GM12878 (cell line): ENCODE measurements around the gene PGBD5. TPM values are rescaled to one million over a fixed set of nuclear protein-coding genes. Genes with fewer than 3 reads are reported as not detected.

ENCODE experiments used
- ATAC-seq: fragments of 200-7000 bp; cut with Tn5 transposase; 3 replicates; pipeline ENCODE4 v1.9.1; 2020; ENCODE audit warnings: mild to moderate bottlenecking, moderate library complexity
- BruUV-seq: library from RNA; stranded (reverse); fragments of 400-500 nt; replicated peaks from 2 replicates; lab custom pipeline; 2021; lab: Mats Ljungman, UMichigan
- CTCF ChIA-PET: fragments of 300-600 bp; sonication (Branson Sonifier 250); formaldehyde crosslinking; extraction: SDS; loops from one replicate; lab custom pipeline; 2021; ENCODE audit warnings: inconsistent platforms; lab: Yijun Ruan, JAX
- POLR2A ChIA-PET: fragments of 350-600 bp; formaldehyde crosslinking; extraction: SDS; loops from one replicate; lab custom pipeline; 2021; ENCODE audit warnings: inconsistent platforms; lab: Charles Lee
- RAD21 ChIA-PET: fragments of 300-600 bp; sonication (Branson Sonifier 250); formaldehyde crosslinking; loops from one replicate; lab custom pipeline; 2023; ENCODE audit warnings: antibody characterized with exemption; ENCODE audit not compliant: unreplicated experiment; lab: Charles Lee
- SMC1A ChIA-PET: fragments of 300-600 bp; sonication (Branson Sonifier 250); formaldehyde crosslinking; loops from one replicate; lab custom pipeline; 2023; ENCODE audit not compliant: unreplicated experiment, uncharacterized antibody; lab: Charles Lee
- DNase-seq: peaks from one replicate; pipeline ENCODE4 v3.0.0-alpha.2; 2011; ENCODE audit warnings: low read depth, low spot score
- FAIRE-seq: peaks from 3 replicates; lab custom pipeline; 2011; peaks lifted over from hg19 to GRCh38; lab: Jason Lieb, UNC
- H2AFZ ChIP-seq: 2 replicates; pipeline ENCODE4 v1.6.0; 2011; ENCODE audit warnings: low read depth, low read length, control low read depth; ENCODE audit not compliant: control insufficient read depth
- H3K27ac ChIP-seq: 2 replicates; pipeline ENCODE4 v1.5.1; 2011; ENCODE audit warnings: control low read depth; ENCODE audit not compliant: control insufficient read depth, insufficient read depth
- H3K27me3 ChIP-seq, 2 experiments: replicated peaks in 1 of 2; 2 replicates each; pipeline versions ENCODE4 v1.6.0 to v1.6.1; 2011; ENCODE audit warnings: low read length in 1 of 2; ENCODE audit not compliant: control insufficient read depth in 2 of 2, insufficient read depth in 2 of 2
- H3K36me3 ChIP-seq, 2 experiments: 2 replicates each; pipeline ENCODE4 v1.5.1; 2011; ENCODE audit warnings: low read length in 1 of 2; ENCODE audit not compliant: control insufficient read depth in 2 of 2, insufficient read depth in 2 of 2
- H3K4me1 ChIP-seq: 2 replicates; pipeline ENCODE4 v1.6.1; 2011; ENCODE audit warnings: mild to moderate bottlenecking, low read length, moderate library complexity, mixed read lengths; ENCODE audit not compliant: control insufficient read depth, insufficient read depth
- H3K4me2 ChIP-seq: 2 replicates; pipeline ENCODE4 v1.6.0; 2011; ENCODE audit warnings: control low read depth; ENCODE audit not compliant: control insufficient read depth, insufficient read depth
- H3K4me3 ChIP-seq: fragments of 200-600 bp; sonication (generic); 2 replicates; pipeline ENCODE4 v1.5.1; 2016
- H3K79me2 ChIP-seq: 2 replicates; pipeline ENCODE4 v1.6.0; 2011; ENCODE audit warnings: low read length; ENCODE audit not compliant: control insufficient read depth, insufficient read depth
- H3K9ac ChIP-seq: 2 replicates; pipeline ENCODE4 v1.8.0; 2011; ENCODE audit warnings: low read length, control low read depth, mixed read lengths; ENCODE audit not compliant: control insufficient read depth, insufficient read depth
- H3K9me3 ChIP-seq: replicated peaks from 3 replicates; pipeline ENCODE4 v1.5.1; 2011; ENCODE audit warnings: mild to moderate bottlenecking, low read length; ENCODE audit not compliant: control insufficient read depth, insufficient read depth
- H4K20me1 ChIP-seq: 2 replicates; pipeline ENCODE4 v1.6.0; 2011; ENCODE audit not compliant: control insufficient read depth, insufficient read depth
- IKZF1 ChIP-seq: fragments of 450-650 bp; conservative IDR thresholded peaks from 2 replicates; pipeline ENCODE4 v1.6.1; 2017; ENCODE audit warnings: antibody characterized with exemption, mild to moderate bottlenecking
- RB1 ChIP-seq: fragments of 450-650 bp; formaldehyde crosslinking; IDR thresholded peaks from 2 replicates; pipeline ENCODE4 v1.6.1; 2017; ENCODE audit warnings: mild to moderate bottlenecking, borderline replicate concordance
- RUNX3 ChIP-seq: IDR thresholded peaks from 2 replicates; pipeline ENCODE4 v1.6.1; 2012; ENCODE audit warnings: low read length, inconsistent platforms
- STAT1 ChIP-seq: fragments of 450-650 bp; conservative IDR thresholded peaks from 2 replicates; pipeline ENCODE4 v1.6.1; 2014; ENCODE audit warnings: antibody characterized with exemption, mild to moderate bottlenecking
- WGBS: methylation state at CpG from one replicate; pipeline ENCODE4 v1.1.6; 2016; ENCODE audit warnings: low lambda C conversion rate; ENCODE audit not compliant: insufficient replicate concordance, insufficient coverage; ENCODE audit errors: missing lambda C conversion rate; 5-methylcytosine and 5-hydroxymethylcytosine counted together
- in situ Hi-C: fragments of 300-500 bp; cut with MboI; formaldehyde crosslinking; loops from 9 replicates; pipeline ENCODE4 v1.14.3; 2018; ENCODE audit warnings: mixed read lengths
- intact Hi-C: fragments of 100-400 bp; cut with micrococcal nuclease; formaldehyde crosslinking; loops from one replicate; pipeline ENCODE4 v1.14.2; 2022; ENCODE audit not compliant: unreplicated experiment
- polyA plus RNA-seq, 11 experiments: library from polyadenylated mRNA; depleted of rRNA in 4 of 11; unstranded in 6 of 11; stranded (reverse) in 5 of 11; fragments of >200 nt; fragmentation: Nextera tagmentation in 4 of 11; fragmentation: Illumina TruSeq in 1 of 11; extraction: Ambion mirVana in 4 of 11; extraction: Trizol in 1 of 11; gene quantifications; 1 replicate in 1 of 11; 2 replicates in 10 of 11; pipeline versions ENCODE4 v1.2.1 to v1.2.3, GENCODE V29; 2011 to 2016; ENCODE audit warnings: inconsistent platforms in 2 of 11, missing spikeins in 2 of 11, low read depth in 1 of 11
- total RNA-seq, 4 experiments: library from RNA; depleted of rRNA in 3 of 4; stranded (reverse); fragments of >200 nt in 3 of 4; fragmentation: Illumina TruSeq in 1 of 4; extraction: Trizol in 1 of 4; gene quantifications; 2 replicates each; pipeline versions ENCODE4 v1.2.1 to v1.2.3, GENCODE V29; 2013 to 2021
- TF ChIP-seq, protein P1 (sequence below): fragments of 450-650 bp; IDR thresholded peaks from 2 replicates; pipeline ENCODE4 v1.6.1; 2018; ENCODE audit warnings: borderline replicate concordance, mild to moderate bottlenecking; ENCODE audit not compliant: partially characterized antibody
- TF ChIP-seq, protein P2 (sequence below): fragments of 150-350 bp; IDR thresholded peaks from 2 replicates; pipeline ENCODE4 v1.6.1; 2016; ENCODE audit warnings: low read depth, low read length

The PGBD5 gene
- total and polyA plus RNA-seq, 10 of the 15 experiments (the other 5 are each of a cell fraction or from before 2014, with no cell fraction given): 0.03 TPM; not detected in 9

DNA sequence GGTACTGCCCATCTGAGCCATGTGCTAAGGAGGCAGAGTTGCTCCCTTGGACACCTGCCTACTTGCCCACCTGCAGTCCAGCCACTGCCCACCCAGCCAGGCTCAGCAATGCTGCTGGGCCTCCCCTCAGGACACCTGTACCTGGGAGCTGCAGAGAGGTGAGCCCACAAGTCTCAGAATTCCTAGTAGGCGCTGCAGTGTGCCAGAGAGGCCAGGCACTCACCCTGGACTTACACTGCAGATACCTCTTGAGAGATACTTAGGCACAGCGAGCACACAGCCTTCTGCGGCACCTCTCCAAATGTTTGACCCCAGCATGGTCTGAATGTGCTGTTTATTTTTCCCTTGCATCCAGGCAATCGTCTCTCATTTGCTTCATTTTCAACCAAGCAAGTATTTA, 71.0 kb downstream of the PGBD5 start:
- Histone ChIP-seq H3K9ac (no peak overlapping the region), H3K27me3 (peaks cover 0 to 4% of the 10 kb centered on the region in 2 experiments; a peak in 2 of 4 replicates), H3K4me3 (no peak overlapping the region), H4K20me1 (no peaks in the 10 kb centered on the region), H3K9me3 (no peaks in the 10 kb centered on the region), H3K79me2 (no peaks in the 10 kb centered on the region), H2AFZ (no peak overlapping the region), H3K4me2 (no peak overlapping the region), H3K4me1 (no peaks in the 10 kb centered on the region), H3K36me3 (no peaks in the 10 kb centered on the region), H3K27ac (no peak overlapping the region)
- in situ Hi-C loops: no loop called here
- no TSS peak for BruUV-seq
- ChIA-PET SMC1A (no interaction called here), RAD21 (no interaction called here), CTCF (no interaction called here), POLR2A (no interaction called here)
- no peak for ATAC-seq
- intact Hi-C loops: no loop called here
- FAIRE-seq: no peak
- TF ChIP-seq RB1: no peak
- TF ChIP-seq, protein P1, sequence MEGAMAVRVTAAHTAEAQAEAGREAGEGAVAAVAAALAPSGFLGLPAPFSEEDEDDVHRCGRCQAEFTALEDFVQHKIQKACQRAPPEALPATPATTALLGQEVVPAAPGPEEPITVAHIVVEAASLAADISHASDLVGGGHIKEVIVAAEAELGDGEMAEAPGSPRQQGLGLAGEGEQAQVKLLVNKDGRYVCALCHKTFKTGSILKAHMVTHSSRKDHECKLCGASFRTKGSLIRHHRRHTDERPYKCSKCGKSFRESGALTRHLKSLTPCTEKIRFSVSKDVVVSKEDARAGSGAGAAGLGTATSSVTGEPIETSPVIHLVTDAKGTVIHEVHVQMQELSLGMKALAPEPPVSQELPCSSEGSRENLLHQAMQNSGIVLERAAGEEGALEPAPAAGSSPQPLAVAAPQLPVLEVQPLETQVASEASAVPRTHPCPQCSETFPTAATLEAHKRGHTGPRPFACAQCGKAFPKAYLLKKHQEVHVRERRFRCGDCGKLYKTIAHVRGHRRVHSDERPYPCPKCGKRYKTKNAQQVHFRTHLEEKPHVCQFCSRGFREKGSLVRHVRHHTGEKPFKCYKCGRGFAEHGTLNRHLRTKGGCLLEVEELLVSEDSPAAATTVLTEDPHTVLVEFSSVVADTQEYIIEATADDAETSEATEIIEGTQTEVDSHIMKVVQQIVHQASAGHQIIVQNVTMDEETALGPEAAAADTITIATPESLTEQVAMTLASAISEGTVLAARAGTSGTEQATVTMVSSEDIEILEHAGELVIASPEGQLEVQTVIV: no peak
- TF ChIP-seq RUNX3: no peak
- no peak for TF ChIP-seq STAT1
- TF ChIP-seq, protein P2, sequence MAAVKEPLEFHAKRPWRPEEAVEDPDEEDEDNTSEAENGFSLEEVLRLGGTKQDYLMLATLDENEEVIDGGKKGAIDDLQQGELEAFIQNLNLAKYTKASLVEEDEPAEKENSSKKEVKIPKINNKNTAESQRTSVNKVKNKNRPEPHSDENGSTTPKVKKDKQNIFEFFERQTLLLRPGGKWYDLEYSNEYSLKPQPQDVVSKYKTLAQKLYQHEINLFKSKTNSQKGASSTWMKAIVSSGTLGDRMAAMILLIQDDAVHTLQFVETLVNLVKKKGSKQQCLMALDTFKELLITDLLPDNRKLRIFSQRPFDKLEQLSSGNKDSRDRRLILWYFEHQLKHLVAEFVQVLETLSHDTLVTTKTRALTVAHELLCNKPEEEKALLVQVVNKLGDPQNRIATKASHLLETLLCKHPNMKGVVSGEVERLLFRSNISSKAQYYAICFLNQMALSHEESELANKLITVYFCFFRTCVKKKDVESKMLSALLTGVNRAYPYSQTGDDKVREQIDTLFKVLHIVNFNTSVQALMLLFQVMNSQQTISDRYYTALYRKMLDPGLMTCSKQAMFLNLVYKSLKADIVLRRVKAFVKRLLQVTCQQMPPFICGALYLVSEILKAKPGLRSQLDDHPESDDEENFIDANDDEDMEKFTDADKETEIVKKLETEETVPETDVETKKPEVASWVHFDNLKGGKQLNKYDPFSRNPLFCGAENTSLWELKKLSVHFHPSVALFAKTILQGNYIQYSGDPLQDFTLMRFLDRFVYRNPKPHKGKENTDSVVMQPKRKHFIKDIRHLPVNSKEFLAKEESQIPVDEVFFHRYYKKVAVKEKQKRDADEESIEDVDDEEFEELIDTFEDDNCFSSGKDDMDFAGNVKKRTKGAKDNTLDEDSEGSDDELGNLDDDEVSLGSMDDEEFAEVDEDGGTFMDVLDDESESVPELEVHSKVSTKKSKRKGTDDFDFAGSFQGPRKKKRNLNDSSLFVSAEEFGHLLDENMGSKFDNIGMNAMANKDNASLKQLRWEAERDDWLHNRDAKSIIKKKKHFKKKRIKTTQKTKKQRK: no peak
- TF ChIP-seq IKZF1: no peak
- WGBS: 30% methylated on average over 4 of the region's 4 CpGs
- DNase-seq: no peak
